K562 (cell line): Measurements from ENCODE around the gene LRRC75A. TPM values are rescaled to one million over a fixed set of nuclear protein-coding genes. Genes with fewer than 3 reads are reported as not detected.
A peak's percentile ranks its signal among the peaks of the same experiment; 100 is the strongest.

ENCODE experiments used
- DMBX1 ChIP-seq: fragments of 250-450 bp; sonication (Bioruptor Pico); IDR thresholded peaks from 2 replicates; pipeline ENCODE4 v1.8.0; 2022; ENCODE audit warnings: inconsistent platforms, mild to moderate bottlenecking, moderate library complexity, borderline replicate concordance
- GATA2 ChIP-seq: sonication (generic); formaldehyde crosslinking; IDR thresholded peaks from 2 replicates; pipeline ENCODE4 v1.4.0; 2020; ENCODE audit warnings: mild to moderate bottlenecking, missing genetic modification reagents
- PPARD ChIP-seq: fragments of 250-450 bp; sonication (Bioruptor Pico); IDR thresholded peaks from 2 replicates; pipeline ENCODE4 v1.8.0; 2022; ENCODE audit warnings: inconsistent platforms, mild to moderate bottlenecking, moderate library complexity
- RFX5 ChIP-seq: IDR thresholded peaks from 2 replicates; pipeline ENCODE4 v1.6.1; 2011; ENCODE audit warnings: low read depth, mild to moderate bottlenecking, improper control_type of control experiment, low read length
- RUNX1 ChIP-seq: sonication (generic); IDR thresholded peaks from 2 replicates; pipeline ENCODE4 v1.6.1; 2016; ENCODE audit warnings: antibody characterized with exemption, low read depth
- SMARCA4 ChIP-seq: fragments of 450-650 bp; IDR thresholded peaks from 2 replicates; pipeline ENCODE4 v1.6.1; 2016
- SMARCA5 ChIP-seq: fragments of 450-650 bp; IDR thresholded peaks from 2 replicates; pipeline ENCODE4 v1.6.1; 2016
- TEAD4 ChIP-seq, 2 experiments: sonication (generic) in 1 of 2; formaldehyde crosslinking in 1 of 2; IDR thresholded peaks; 2 replicates each; pipeline versions ENCODE4 v1.6.1 to v1.8.0; 2012 to 2022; ENCODE audit warnings: borderline replicate concordance in 1 of 2, inconsistent platforms in 1 of 2, low read length in 1 of 2, mild to moderate bottlenecking in 1 of 2, missing genetic modification reagents in 1 of 2
- ZNF518B ChIP-seq: fragments of 250-450 bp; sonication (Bioruptor Pico); IDR thresholded peaks from 2 replicates; pipeline ENCODE4 v1.5.0; 2021; ENCODE audit warnings: mild to moderate bottlenecking, moderate library complexity
- polyA plus RNA-seq, 8 experiments: library from polyadenylated mRNA; depleted of rRNA in 4 of 8; stranded (reverse) in 5 of 8; unstranded in 3 of 8; fragments of >200 nt; fragmentation: Nextera tagmentation in 2 of 8; fragmentation: Illumina TruSeq in 1 of 8; extraction: Ambion mirVana in 2 of 8; extraction: Trizol in 1 of 8; gene quantifications; 2 replicates each; pipeline versions ENCODE4 v1.2.1 to v1.2.3, GENCODE V29; 2011 to 2014; ENCODE audit warnings: inconsistent platforms in 1 of 8, missing spikeins in 1 of 8
- total RNA-seq, 7 experiments: library from RNA; depleted of rRNA in 6 of 7; stranded (reverse); fragments of >200 nt in 6 of 7; fragmentation: Illumina TruSeq in 2 of 7; extraction: Trizol in 2 of 7; gene quantifications; 2 replicates each; pipeline versions ENCODE4 v1.2.1 to v1.2.3, GENCODE V29; 2011 to 2021; ENCODE audit warnings: low replicate concordance in 1 of 7
- TF ChIP-seq, protein P1 (sequence below): conservative IDR thresholded peaks from 2 replicates; pipeline ENCODE4 v1.6.1; 2011; ENCODE audit warnings: low read depth, mild to moderate bottlenecking, low read length; ENCODE audit not compliant: control insufficient read depth
- TF ChIP-seq, protein P2 (sequence below): sonication (generic); formaldehyde crosslinking; IDR thresholded peaks from 2 replicates; pipeline ENCODE4 v1.8.0; 2022; ENCODE audit warnings: missing genetic modification reagents, mild to moderate bottlenecking, moderate library complexity, borderline replicate concordance
- TF ChIP-seq, protein P3 (sequence below), 2 experiments: fragments of 450-650 bp in 1 of 2; IDR thresholded peaks; 2 replicates each; pipeline ENCODE4 v1.6.1; 2011 to 2017; ENCODE audit warnings: low read depth in 2 of 2, antibody characterized with exemption in 1 of 2, borderline replicate concordance in 1 of 2, low read length in 1 of 2, mild to moderate bottlenecking in 1 of 2, mixed read lengths in 1 of 2; ENCODE audit not compliant: control insufficient read depth in 1 of 2
- TF ChIP-seq, protein P4 (sequence below): sonication (generic); formaldehyde crosslinking; IDR thresholded peaks from 2 replicates; pipeline ENCODE4 v1.8.1; 2023; ENCODE audit warnings: mild to moderate bottlenecking, missing genetic modification reagents

Gene LRRC75A
- total and polyA plus RNA-seq, 9 of the 15 experiments (the other 6 are each of a cell fraction or from before 2014, with no cell fraction given), result 0.04 to 0.34 (median 0.08) TPM; not detected in 5

DNA sequence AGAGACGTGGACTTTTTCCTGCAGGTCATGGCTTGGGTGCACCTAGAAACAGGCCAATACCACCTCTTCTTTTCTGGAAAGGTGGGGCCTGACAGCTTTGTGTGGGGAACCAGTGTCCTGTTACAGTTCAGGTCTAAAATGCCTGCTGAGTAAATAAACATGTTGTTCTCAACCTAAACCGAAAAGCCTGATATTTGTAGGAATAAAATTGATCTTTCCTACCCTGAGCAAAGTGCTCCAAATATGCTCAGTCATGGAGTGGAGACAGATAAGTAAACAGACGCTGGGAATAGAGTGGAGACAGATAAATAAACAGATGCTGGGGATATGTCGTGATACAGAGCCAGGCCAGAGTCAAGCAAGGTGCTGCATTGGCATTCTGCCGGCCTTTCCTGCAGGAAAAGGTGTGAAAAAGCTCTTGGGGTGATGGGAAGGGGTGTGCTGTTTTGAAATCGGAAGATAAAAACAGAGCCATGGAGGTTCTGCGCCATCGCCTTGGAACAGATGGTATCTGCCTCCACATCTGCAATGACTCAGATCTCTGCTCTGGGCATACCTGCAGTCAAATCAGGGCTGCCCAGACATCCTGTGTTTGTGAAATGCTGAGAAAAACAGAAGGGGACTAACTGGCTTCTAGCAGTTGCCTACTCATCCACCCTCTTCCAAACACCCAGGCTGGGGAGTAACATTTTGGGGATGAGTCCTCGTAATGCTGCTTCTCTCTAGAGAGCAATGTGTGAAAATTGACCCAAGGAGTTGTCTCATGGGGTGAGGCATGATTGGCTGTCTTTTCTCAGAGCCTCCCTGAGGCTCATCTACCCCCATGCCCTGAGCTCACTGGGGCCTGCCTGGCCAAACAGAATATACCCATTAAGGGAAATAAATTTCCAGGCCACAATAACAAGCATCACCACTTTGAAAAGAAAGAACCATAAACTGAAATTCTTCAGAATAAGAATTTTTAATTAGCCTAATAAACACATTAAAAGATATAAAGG, 93.4 kb downstream of the LRRC75A start (continued):
- no peak for TF ChIP-seq ZNF518B (CRISPR knock-in tag)
- no peak for TF ChIP-seq RUNX1
- TF ChIP-seq, protein P1, sequence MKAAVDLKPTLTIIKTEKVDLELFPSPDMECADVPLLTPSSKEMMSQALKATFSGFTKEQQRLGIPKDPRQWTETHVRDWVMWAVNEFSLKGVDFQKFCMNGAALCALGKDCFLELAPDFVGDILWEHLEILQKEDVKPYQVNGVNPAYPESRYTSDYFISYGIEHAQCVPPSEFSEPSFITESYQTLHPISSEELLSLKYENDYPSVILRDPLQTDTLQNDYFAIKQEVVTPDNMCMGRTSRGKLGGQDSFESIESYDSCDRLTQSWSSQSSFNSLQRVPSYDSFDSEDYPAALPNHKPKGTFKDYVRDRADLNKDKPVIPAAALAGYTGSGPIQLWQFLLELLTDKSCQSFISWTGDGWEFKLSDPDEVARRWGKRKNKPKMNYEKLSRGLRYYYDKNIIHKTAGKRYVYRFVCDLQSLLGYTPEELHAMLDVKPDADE, result 0 out of 2 replicates have a peak, but pooled peaks have one; percentile 44
- TF ChIP-seq, protein P2, sequence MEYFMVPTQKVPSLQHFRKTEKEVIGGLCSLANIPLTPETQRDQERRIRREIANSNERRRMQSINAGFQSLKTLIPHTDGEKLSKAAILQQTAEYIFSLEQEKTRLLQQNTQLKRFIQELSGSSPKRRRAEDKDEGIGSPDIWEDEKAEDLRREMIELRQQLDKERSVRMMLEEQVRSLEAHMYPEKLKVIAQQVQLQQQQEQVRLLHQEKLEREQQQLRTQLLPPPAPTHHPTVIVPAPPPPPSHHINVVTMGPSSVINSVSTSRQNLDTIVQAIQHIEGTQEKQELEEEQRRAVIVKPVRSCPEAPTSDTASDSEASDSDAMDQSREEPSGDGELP (CRISPR knock-in tag), result 0 out of 2 replicates have a peak, but pooled peaks have one; percentile 43
- TF ChIP-seq DMBX1, result peak; percentile 47; the same call in 1 of the 2 replicates
- TF ChIP-seq GATA2 (CRISPR knock-in tag), result peak; percentile 72
- TF ChIP-seq, protein P3, sequence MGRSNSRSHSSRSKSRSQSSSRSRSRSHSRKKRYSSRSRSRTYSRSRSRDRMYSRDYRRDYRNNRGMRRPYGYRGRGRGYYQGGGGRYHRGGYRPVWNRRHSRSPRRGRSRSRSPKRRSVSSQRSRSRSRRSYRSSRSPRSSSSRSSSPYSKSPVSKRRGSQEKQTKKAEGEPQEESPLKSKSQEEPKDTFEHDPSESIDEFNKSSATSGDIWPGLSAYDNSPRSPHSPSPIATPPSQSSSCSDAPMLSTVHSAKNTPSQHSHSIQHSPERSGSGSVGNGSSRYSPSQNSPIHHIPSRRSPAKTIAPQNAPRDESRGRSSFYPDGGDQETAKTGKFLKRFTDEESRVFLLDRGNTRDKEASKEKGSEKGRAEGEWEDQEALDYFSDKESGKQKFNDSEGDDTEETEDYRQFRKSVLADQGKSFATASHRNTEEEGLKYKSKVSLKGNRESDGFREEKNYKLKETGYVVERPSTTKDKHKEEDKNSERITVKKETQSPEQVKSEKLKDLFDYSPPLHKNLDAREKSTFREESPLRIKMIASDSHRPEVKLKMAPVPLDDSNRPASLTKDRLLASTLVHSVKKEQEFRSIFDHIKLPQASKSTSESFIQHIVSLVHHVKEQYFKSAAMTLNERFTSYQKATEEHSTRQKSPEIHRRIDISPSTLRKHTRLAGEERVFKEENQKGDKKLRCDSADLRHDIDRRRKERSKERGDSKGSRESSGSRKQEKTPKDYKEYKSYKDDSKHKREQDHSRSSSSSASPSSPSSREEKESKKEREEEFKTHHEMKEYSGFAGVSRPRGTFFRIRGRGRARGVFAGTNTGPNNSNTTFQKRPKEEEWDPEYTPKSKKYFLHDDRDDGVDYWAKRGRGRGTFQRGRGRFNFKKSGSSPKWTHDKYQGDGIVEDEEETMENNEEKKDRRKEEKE (IDR thresholded peaks at IDR 0.05; ENCODE audit: borderline replicate concordance in 1 of 2, control insufficient read depth in 1 of 2, low read depth in 2 of 2, low read length in 1 of 2), result no peak
- TF ChIP-seq PPARD, result no peak
- TF ChIP-seq TEAD4 (IDR thresholded peaks at IDR 0.05; ENCODE audit: low read length), result peak; percentile 93
- no peak for TF ChIP-seq TEAD4 (CRISPR knock-in tag; IDR thresholded peaks at IDR 0.05; ENCODE audit: borderline replicate concordance)
- peak; percentile 89 for TF ChIP-seq SMARCA4
- TF ChIP-seq, protein P4, sequence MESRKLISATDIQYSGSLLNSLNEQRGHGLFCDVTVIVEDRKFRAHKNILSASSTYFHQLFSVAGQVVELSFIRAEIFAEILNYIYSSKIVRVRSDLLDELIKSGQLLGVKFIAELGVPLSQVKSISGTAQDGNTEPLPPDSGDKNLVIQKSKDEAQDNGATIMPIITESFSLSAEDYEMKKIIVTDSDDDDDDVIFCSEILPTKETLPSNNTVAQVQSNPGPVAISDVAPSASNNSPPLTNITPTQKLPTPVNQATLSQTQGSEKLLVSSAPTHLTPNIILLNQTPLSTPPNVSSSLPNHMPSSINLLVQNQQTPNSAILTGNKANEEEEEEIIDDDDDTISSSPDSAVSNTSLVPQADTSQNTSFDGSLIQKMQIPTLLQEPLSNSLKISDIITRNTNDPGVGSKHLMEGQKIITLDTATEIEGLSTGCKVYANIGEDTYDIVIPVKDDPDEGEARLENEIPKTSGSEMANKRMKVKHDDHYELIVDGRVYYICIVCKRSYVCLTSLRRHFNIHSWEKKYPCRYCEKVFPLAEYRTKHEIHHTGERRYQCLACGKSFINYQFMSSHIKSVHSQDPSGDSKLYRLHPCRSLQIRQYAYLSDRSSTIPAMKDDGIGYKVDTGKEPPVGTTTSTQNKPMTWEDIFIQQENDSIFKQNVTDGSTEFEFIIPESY (CRISPR knock-in tag), result no peak
- no peak for TF ChIP-seq RFX5
- no peak for TF ChIP-seq SMARCA5
